ENCODE measurements around the gene CLCN7. TPM values are rescaled to one million over a fixed set of nuclear protein-coding genes. Genes with fewer than 3 reads are reported as not detected.
"Not testable (repeated sequence)": the region's sequence is repeated elsewhere in the genome, so short reads cannot be mapped to it uniquely, and the experiment has no call there.

Gene CLCN7
- total RNA-seq, 1 experiment from 2014 or later = 70.0 TPM

DNA sequence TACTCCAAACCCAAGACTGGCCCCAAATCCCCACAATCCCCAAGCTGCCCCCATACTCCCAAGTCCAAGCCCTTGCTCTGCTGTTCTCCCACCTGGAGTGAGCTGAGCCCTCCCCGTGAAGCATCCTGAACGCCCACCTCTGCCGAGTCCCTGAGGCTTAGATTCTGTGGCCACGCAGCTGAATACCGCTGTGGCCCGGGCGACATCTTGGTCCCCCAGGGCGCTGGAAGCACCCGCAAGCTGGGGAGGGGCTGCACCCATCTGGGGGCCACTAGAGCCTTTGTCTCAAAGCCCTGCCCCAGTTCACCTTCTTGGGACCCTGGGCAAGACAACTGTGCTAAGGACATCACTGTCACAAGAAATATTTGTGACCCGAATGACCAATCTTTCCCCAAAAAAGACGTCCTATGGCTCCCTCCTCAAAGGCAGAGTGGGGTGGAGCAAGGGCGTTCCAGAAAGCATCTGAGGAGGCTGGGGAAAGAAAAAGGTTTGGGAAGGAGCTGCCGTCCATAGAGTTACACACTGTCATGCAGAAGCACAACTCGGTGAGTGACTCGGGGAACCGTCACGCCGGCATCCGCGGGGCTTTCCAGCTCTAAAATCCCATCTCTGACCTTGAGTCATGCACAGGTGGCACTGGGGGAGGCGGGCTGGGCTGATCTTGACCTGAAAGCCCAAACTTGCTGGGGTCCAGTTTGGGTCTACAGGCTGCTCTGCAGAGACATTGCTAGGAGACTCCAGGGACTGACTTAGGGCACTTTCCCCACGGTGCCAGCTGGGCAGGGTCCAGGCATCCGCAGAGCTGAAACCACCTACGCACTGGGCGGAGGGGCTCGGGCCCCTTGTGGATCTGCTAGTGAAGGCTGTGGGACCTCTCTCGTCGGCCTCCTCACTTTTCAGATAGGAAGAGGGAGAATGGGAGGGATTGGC is 7.3 kb upstream of the CLCN7 start:
- no peaks in the 10 kb centered on the region for H3K4me1 Mint-ChIP-seq
- no peaks in the 10 kb centered on the region for H3K36me3 Mint-ChIP-seq (ENCODE audit: insufficient read depth in 1 of 3, low read depth in 3 of 3)
- H3K9me3 ChIP-seq (ENCODE audit: control insufficient read depth, low read depth, low read length) = peaks cover 6% of the 10 kb centered on the region
- no peaks in the 10 kb centered on the region for H3K27me3 ChIP-seq (ENCODE audit: insufficient read depth, low read length)
- no peak overlapping the region for H2BK5ac ChIP-seq (ENCODE audit: insufficient read length, low read length)
- peaks cover 14 to 23% of the 10 kb centered on the region in 2 experiments; a peak in 4 of 5 replicates for H3K9me3 Mint-ChIP-seq
- H3K18ac ChIP-seq (ENCODE audit: insufficient read length, low read depth, low read length) = no peak overlapping the region
- H3K4me3 Mint-ChIP-seq = no peak overlapping the region
- DNase-seq = no peak
- H3K4me1 ChIP-seq (ENCODE audit: insufficient read depth, low read length) = no peaks in the 10 kb centered on the region
- H2BK12ac ChIP-seq (ENCODE audit: insufficient read length, low read depth, low read length) = no peak overlapping the region
- H2BK120ac ChIP-seq (ENCODE audit: low read depth, low read length, poor library complexity, severe bottlenecking) = no peak overlapping the region
- H3K27me3 Mint-ChIP-seq (ENCODE audit: low read depth) = peaks cover 71% of the 10 kb centered on the region
- H4K5ac ChIP-seq (ENCODE audit: insufficient read length, low read depth, low read length) = no peak overlapping the region
- H3T11ph ChIP-seq (ENCODE audit: low read length) = no peak overlapping the region
- H2AFZ ChIP-seq (ENCODE audit: low read length) = no peak overlapping the region
- no peak overlapping the region for H3K56ac ChIP-seq (ENCODE audit: insufficient read length, low read depth, low read length)
- H2AK5ac ChIP-seq (ENCODE audit: insufficient read length, low read length) = no peak overlapping the region
- H3K23me2 ChIP-seq (ENCODE audit: insufficient read length, low read depth, low read length, poor library complexity, severe bottlenecking) = no peaks in the 10 kb centered on the region
- WGBS (ENCODE audit: extremely low coverage, insufficient read length, low lambda C conversion rate) = no CpG with 5 or more reads among the region's 28 CpGs
- H3K14ac ChIP-seq (ENCODE audit: insufficient read depth, low read length) = no peak overlapping the region
- H4K91ac ChIP-seq (ENCODE audit: insufficient read length, low read depth, low read length) = no peak overlapping the region
- H3K27ac Mint-ChIP-seq = no peak overlapping the region
- H4K20me1 ChIP-seq (ENCODE audit: control insufficient read depth, insufficient read depth, insufficient read length) = no peaks in the 10 kb centered on the region
- H2BK15ac ChIP-seq (ENCODE audit: low read depth, low read length) = no peak overlapping the region
- H2BK20ac ChIP-seq (ENCODE audit: low read depth, low read length, poor library complexity, severe bottlenecking) = no peak overlapping the region
- no peak overlapping the region for H3K9ac ChIP-seq (ENCODE audit: extremely low read depth, insufficient read length, low read length)
- H4K8ac ChIP-seq (replicated peaks; ENCODE audit: insufficient read length, low read depth, low read length) = no peak overlapping the region
- no peak for TF ChIP-seq CTCF (conservative IDR thresholded peaks at IDR 0.05)
- H3K79me1 ChIP-seq (ENCODE audit: insufficient read depth, low read depth, low read length, poor library complexity, severe bottlenecking) = no peaks in the 10 kb centered on the region
- H3K23ac ChIP-seq (ENCODE audit: insufficient read length, low read depth, low read length) = no peak overlapping the region
- H3K79me2 ChIP-seq (ENCODE audit: insufficient read depth, low read length) = no peaks in the 10 kb centered on the region
- H3K27ac ChIP-seq (ENCODE audit: insufficient read length, low read depth, low read length) = no peak overlapping the region
- no peak overlapping the region for H3K4me2 ChIP-seq (ENCODE audit: insufficient read depth, insufficient read length, low read length)
- H3K4ac ChIP-seq (ENCODE audit: low read depth, low read length) = no peak overlapping the region

- not testable (repeated sequence) for H3K4me1 ChIP-seq (ENCODE audit: insufficient read depth, low read length); H3K18ac ChIP-seq (ENCODE audit: insufficient read length, low read depth, low read length); H3K79me1 ChIP-seq (ENCODE audit: insufficient read depth, low read depth, low read length, poor library complexity, severe bottlenecking); H4K8ac ChIP-seq (replicated peaks; ENCODE audit: insufficient read length, low read depth, low read length); H4K5ac ChIP-seq (ENCODE audit: insufficient read length, low read depth, low read length); H4K91ac ChIP-seq (ENCODE audit: insufficient read length, low read depth, low read length); H3K27ac Mint-ChIP-seq; H3K4ac ChIP-seq (ENCODE audit: low read depth, low read length); H2BK15ac ChIP-seq (ENCODE audit: low read depth, low read length); H3K9me3 ChIP-seq (ENCODE audit: control insufficient read depth, low read depth, low read length); H3K27me3 ChIP-seq (ENCODE audit: insufficient read depth, low read length); H2AFZ ChIP-seq (ENCODE audit: low read length); H3K4me1 Mint-ChIP-seq; H3K23ac ChIP-seq (ENCODE audit: insufficient read length, low read depth, low read length); H4K20me1 ChIP-seq (ENCODE audit: control insufficient read depth, insufficient read depth, insufficient read length); DNase-seq; H3K36me3 Mint-ChIP-seq (ENCODE audit: insufficient read depth in 1 of 3, low read depth in 3 of 3); H3K4me3 Mint-ChIP-seq; H2BK120ac ChIP-seq (ENCODE audit: low read depth, low read length, poor library complexity, severe bottlenecking); H3K56ac ChIP-seq (ENCODE audit: insufficient read length, low read depth, low read length); H2BK5ac ChIP-seq (ENCODE audit: insufficient read length, low read length); H3K27ac ChIP-seq (ENCODE audit: insufficient read length, low read depth, low read length); H2BK20ac ChIP-seq (ENCODE audit: low read depth, low read length, poor library complexity, severe bottlenecking); H2BK12ac ChIP-seq (ENCODE audit: insufficient read length, low read depth, low read length); H2AK5ac ChIP-seq (ENCODE audit: insufficient read length, low read length); H3K9ac ChIP-seq (ENCODE audit: extremely low read depth, insufficient read length, low read length); H3K79me2 ChIP-seq (ENCODE audit: insufficient read depth, low read length); H3K4me2 ChIP-seq (ENCODE audit: insufficient read depth, insufficient read length, low read length); H3K14ac ChIP-seq (ENCODE audit: insufficient read depth, low read length); H3T11ph ChIP-seq (ENCODE audit: low read length)
- WGBS (ENCODE audit: extremely low coverage, insufficient read length, low lambda C conversion rate) = no CpG with 5 or more reads among the region's 9 CpGs
- H3K23me2 ChIP-seq (ENCODE audit: insufficient read length, low read depth, low read length, poor library complexity, severe bottlenecking) = peaks cover 11% of the 10 kb centered on the region
- peaks cover 19 to 33% of the 10 kb centered on the region in 2 experiments for H3K9me3 Mint-ChIP-seq
- H3K27me3 Mint-ChIP-seq (ENCODE audit: low read depth) = peaks cover 61% of the 10 kb centered on the region
Observed at GRCh38 chr16:1478937-1479336, 4.1 kb upstream of the CLCN7 start.
